Midbrain (tissue), 1 donor: ENCODE data around the gene PSMB9.
A peak's percentile ranks its signal among the peaks of the same experiment; 100 is the strongest.
"Not testable (repeated sequence)": the region's sequence is repeated elsewhere in the genome, so short reads cannot be mapped to it uniquely, and the experiment has no call there.

Experiments used
- DNase-seq: peaks from one replicate; lab custom pipeline; 2025; lab: John Stamatoyannopoulos, UW

PSMB9 gene

DNA sequence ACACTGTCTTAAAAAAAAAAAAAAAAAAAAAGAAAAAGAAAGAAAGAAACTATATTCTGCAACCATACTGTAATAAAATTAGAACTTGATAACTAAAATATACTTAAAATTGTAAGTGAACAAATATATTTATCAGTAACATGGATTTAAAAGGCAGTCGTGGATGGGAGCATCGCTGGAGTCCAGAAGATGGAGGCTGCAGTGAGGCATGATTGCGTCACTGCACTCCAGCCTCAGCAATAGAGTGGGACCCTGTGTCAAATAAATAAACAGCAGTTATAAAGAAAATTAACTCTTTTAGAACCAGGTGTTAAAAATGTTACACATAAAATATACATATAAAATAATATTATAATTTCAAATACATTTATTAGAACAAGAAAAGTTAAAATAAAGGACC is 8.7 kb downstream of the PSMB9 start:
- no peak for DNase-seq

DNA sequence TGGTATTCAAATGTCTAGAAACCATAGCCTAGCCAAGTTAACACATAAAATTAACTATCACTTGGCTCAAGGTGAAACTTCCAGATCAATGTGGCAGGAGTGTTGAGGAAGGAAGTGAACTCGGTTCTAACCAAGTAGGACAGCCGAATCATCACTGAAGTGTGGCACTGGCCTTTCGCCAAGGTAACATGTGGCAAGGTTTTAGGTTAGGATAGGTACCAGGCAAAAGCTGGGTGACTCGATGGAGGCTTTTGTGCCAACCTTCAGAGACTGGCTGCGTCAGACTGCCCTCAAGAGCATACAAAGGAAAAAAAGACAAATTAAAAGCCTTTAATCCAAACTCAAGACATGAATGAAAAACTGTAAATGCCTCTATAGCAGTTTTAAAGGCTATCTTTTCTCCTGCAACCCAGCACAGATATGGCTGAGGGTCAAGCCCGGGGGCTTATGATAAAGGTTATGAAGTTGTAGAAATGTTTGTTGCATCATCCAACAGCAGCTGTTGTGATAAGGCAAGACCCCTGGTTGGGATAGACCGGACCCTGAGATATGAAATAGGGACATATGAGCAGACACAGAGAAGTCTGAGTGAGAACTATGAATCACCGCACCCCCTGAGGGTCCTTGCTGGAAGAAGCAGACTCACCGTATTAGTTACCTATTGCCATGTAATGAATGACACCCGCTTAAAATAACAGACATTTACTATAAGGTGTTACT is 11.9 kb downstream of the PSMB9 start:
- DNase-seq = no peak

DNA sequence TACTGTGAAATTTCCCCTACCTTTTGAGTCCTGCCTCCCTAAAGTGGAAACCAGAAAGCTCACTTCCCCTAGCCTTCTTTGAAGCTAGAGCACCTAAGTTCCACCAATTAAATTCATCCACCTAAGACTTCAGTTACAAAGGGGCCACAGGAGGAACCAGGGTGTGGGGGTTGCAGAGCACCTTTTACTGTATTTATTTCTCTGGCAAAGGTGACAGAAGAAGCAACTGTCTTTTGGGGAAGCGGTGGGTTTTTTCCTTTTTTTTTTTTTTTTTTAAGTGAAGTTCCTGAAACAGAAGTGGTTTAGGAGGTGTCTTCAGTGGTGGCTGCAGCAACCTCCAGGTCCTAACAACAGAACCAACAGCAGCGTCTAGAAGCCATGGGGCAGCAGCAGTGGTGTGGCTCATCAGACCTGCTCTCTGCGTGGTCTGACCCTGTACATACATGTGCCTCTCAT is 13.1 kb downstream of the PSMB9 start:
- DNase-seq = no peak

DNA sequence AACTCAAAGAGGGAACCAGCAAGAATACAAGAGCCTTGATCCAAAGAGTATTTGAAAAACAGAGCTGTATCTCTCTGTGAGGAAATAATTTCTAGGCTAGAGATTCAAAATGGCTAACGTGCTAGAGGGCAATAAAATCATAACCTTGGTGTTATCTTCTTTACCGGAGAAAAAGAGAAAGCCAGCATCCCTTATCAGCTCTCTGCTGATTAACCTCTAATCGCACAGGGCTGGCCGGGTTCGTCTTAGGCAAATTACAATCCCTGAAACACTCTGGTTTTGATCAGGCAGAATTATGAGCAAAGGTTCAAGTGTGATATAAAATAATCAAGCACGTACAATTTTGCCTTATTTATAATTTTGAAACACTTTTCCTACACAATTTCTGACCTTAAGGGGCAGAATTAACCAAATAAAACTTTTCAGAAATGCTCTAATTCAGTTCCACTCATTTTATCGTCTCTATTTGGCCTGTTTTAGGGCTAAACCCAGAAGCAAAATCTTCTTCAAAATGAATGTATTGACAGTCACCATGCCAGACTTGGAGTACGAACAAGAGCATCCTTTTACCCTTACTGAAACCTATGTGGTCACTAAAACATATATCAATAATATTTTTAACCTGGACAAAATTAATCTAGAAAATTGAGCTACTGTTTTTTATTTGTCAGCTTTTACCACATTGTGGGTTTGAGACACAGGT is 13.7 kb downstream of the PSMB9 start:
- no peak for DNase-seq

DNA sequence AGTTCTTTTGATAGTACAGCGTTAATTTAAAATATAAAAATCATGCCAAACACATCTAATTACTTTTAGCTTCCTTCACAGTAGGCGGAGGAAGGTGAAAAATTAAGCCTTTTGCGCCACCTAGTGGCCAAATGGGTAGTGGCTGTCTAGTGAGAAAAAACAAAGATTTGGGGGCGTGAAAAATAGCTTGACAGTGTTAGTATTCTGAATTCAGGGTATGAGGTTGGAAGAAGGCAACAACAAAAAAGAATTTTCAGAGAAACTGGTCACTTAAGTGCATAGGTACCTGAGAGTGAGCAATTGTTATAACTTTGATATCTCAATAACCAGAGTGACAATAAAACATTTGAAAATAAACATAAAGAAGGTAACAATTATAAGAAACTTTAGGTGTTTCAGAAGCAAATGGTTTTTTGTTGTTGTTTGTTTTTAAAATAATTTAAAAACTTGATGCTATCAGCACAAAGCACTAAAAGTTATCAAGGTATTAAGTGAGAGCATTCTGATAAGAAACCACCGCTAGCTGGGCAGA is 14.3 kb downstream of the PSMB9 start:
- peak; percentile 83 for DNase-seq

DNA sequence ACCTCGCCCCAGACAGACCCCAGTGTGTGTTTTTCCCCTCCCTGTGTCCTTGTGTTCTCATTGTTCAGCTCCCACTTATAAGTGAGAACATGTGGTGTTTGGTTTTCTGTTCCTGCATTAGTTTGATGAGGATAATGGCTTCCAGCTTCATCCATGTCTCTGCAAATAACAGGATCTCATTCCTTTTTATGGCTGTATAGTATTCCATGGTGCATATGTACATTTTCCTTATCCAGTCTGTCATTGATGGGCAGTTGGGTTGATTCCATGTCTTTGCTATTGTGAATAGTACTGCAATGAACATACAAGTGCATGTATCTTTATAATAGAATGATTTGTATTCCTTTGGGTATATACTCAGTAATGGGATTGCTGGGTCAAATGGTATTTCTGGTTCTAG is 20.0 kb downstream of the PSMB9 start:
- DNase-seq = not testable (repeated sequence)

DNA sequence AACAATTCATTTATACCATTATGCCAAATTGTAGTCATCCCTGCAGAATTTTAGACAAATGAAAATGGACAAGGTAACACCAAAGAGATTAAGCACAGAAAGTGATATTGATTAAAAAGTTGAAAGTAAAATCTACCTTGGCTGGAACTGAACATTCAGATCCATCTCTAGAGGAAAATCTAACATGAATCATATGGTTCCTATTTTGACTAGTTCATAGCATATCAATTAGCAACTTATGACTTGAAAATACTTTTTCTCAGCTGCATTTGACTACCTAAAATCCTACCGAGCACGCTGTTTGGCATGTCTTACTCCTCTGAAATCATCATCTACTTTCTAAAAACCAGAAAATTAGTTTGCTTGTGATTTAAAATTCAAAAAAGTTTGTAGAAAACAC is 22.6 kb downstream of the PSMB9 start:
- DNase-seq = no peak

DNA sequence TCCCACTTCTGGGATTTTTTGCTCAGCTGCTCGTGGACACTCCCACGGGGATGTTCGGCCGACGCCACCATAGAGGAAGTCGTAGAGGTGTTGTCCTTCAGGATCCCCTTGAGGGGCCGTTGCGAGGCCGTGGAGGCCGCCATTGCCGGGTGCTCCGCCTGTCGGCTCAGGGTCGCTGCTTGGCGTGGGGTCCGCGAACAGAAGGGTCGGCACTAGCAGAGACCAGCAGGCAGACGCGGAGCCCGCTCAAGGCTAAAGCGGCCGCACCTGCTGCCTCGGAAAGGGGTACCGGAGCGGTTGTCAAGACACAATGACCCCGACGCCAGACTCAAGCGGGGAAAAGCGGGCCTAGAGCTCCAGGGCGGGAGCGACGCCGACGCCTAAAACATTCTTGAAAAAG is 25.7 kb downstream of the PSMB9 start:
- no peak for DNase-seq

DNA sequence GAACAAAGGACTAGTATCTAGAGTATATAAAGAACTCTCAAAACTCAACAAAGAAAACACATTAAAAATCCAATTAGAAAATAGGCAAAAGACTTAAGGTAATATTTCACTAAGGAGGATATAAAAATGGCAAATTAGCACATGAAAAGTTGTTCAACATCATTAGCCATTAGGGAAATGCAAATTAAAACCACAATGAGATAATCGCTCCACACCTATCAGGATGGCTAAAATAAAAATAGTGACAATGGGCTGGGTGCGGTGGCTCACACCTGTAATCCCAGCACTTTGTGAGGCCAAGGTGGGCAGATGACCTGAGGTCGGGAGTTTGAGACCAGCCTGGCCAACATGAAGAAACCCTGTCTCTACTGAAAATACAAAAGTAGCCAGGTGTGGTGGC is 27.0 kb downstream of the PSMB9 start:
- not testable (repeated sequence) for DNase-seq

DNA sequence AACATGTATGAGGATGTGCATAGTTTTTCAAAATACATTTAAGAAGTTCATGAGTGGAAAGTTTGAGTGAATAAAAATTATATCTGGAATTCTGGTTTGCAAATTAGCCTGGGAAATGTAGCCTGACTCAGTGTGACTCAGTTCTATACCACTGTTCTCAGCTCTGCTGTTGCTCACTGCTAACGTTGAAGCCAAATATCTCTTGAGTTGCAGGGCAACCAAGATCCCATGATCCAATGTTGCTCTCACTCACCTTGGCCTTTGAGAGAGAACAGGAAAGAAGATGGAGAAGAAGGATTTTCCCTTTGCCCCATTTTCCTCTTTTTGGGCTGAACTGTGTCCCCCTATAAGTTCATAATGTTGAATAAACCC is 28.9 kb downstream of the PSMB9 start:
- no peak for DNase-seq

DNA sequence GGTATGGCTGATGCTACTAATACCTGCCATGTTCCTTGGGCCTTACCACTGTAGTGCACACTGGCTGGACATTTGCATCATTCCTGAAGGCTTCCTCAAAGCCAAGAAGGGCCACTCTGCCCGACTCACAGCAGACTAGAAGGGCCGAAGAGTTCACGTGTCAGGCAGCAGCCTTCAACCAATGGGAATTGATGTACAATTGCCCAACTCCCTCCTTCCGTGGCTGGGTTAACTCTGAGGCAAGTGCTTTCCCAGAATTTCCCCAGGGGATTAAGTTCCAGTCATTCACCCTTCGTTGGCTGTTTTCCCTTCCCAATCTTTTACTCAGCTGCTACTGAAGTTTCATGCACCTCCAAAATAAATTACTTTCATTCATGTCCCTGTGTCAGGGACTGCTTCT is 29.8 kb downstream of the PSMB9 start:
- no peak for DNase-seq

DNA sequence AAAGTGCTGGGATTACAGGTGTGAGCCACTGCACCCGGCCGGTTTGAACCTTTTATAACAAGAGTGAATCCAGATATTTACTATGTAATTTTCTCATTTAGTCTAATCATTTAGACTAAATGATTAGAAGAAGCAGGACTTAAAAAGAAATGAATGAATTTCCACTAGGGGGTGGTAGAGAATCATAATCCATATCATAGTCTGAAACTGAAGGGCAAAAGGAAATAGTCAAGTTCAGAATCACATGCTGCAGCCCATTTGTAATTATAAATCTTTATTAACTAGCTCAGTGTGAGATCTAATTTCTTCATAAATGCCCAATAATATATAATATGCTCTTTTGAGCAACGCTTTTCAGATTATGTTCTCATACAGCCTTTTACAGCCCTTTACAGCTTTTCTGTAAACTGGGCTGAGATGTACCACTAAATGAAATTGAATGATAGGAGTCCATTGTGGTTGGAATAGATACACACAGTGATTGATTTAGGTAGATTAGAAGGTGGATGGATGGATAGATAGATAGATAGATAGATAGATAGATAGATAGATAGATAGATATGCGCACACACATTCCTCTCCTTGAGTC is 31.8 kb downstream of the PSMB9 start:
- peak; percentile 81 for DNase-seq

DNA sequence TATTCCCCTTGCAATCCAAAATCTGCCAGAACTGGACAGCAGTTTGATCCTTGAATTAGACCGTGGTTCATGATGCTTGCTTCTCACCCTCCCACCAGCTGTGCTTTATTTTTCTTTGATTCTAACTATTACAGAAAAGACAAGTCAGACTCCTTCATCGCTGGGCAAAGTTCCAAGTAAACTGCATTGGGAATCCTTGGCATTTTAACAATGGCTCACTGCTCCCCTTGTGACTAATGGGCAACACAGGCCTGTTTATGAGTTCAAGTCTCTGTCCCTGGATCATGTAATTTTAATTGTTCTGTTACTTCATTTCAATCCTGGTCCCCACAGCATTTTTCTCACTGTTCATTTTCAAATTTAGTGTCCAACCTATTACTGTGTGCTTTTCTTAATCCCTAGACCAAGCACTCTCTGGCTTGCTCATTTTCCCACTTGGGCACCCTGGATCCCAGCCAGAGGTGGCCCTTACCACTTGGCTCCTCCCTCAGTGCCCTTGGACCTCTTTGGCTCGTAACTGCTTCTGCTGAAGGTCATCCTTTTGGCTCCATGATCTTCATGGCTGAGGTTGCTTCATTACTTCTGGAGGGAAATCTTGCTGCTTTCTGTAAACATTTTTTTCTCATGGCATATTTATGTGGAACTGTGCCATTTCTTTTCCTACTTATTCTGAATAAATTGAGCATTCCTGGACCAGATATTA is 32.8 kb downstream of the PSMB9 start:
- DNase-seq = no peak

DNA sequence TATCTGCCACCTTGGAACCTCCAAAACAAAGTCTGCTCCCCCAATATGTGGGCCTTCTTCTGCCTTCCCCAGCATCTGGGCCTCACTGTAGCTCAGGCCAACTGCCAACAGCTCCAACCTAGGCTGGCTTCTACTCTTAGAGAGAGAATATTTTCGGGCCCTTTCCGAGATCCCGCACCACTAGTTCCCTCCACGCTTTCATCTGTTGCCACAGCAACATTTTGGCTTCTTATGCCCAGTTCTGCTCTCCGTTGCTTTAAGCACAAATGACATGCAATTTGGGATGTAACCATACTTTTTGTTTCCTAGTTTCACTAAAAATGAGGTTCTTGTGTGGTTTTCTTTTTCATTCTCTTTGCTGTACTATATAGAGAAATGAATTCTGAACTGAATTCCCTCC is 33.6 kb downstream of the PSMB9 start:
- DNase-seq = no peak

DNA sequence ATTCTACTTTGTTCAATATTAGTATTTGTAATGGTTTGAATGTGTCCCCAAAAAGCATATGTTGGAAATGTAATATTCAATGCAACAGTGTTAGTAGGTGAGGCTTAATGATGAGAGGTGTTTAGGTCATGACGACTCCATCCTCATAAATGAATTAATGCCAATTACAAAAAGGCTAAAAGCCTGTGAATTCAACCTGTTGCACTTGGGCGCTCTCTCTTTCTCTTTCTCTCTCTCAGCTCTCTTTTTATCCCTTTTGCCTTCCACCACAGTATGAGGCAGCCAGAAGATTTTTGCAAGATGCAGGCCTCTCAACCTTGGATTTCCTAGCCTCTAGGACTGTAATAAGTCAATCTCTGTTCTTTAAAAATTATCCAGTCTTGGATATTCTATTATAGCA is 34.6 kb downstream of the PSMB9 start:
- no peak for DNase-seq

DNA sequence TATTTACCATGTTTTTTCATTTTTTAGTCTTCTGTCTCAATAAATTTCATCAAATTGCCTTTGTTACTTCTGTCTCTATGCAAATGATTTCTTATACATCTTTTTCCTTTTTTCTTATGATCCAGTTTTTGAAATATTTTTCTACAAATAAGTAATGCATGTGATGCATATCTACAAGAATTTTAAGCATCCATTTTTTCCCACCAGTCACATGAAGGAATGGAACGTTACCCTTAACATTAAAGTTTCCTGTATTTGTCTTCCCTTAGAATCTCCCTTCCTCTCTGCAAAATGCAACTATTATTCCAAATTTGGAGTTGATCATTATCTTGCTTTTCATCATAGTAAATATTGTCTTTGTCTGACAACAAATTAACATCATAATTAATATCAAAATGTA is 35.5 kb downstream of the PSMB9 start:
- no peak for DNase-seq

DNA sequence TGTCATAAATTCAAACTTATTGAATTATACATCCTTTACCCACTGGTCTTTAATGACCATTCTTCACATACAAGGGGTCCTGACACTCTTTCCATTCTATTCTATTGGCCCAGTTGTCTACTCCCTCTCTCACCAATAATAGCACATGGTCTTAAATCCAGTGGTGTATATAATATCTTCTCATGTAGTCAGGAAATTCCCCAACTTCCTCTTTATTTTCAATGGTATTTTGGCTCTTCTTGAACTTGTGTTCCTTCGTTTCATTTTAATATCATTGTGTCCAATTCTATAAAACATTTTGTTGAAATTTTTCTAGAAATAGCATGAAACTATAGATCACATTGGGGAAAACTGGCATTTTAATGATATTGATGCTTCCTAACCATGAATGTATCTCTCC is 36.8 kb downstream of the PSMB9 start:
- no peak for DNase-seq

DNA sequence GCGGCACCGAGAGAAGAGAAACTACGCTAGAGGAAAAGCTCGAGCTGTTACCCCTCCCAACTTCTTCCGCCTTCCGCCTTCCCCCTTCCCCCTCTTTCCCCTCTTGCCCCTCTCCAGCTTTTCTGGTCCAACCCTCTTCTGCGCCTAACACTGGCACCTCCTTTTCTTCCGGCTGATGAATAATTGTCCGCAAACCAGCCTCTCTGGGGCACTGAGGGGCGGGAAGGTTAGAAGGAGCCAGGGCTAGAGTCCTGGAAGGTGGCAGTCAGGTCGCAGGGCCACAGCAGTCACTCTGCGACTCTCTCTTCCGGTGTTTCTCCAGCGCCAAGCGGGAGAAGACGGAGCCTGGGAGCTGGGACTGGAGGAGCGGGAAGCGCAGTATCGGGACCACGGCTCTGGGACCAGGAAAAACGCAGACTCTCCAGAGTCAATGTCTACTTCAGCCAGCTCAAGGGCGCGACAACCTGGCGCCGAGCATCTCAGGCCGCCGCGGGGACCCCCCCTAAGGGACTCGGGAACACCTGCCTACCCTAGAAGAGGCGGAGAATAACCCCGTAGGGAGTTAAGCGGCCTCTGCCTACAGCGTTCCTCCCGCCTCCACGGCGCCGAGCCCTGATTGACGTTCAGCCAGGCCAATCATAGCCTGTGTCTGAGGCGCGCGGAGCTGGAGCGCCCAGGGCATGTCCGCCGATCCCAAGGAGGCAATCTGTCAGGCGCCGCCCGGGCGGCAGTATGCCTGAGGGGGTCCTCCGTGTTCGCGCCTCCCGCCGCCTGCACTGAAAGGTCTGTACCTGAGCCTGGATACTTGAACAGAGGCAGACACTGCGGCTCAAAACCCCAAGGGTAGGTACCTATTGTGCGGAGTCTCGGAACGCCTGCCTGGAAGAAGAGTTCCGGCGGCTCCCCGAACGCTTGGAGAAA is 40.4 kb downstream of the PSMB9 start:
- peak; percentile 95 for DNase-seq

DNA sequence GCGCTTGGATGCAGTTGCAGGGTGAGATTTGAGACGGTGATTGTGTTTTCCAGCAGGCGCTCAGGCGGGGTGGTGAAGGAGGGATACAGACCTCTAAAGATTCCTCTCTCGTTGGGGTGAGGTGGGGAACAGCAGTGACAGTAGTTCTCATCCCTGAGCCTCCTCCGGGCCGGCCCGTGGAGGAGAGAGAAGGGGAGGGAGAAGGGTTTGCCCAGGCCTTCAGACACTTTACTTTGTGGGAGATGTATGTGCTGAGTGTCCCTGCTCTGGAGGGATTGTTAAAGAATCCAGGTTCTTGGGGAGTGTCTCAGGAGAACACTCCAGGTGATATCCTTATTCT is 41.0 kb downstream of the PSMB9 start:
- DNase-seq = no peak

DNA sequence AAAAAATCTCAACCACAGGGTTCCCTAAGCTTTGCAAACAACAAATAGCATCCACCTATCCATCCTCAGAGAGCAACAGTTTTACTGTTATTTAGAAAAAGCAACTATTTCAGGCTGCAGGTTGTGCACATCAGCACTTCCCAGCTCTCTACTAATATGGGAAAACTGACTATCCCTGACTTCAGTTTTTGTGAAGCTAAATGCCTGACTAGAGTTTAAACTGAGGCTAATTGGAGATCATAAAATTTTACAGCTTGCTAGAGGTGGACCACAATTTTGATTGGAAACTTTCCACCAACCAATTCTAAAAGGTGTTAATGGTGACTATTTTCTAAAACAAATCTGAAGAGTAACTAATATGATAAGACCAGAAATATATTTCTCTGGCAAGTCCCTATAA is 50.0 kb downstream of the PSMB9 start:
- no peak for DNase-seq

DNA sequence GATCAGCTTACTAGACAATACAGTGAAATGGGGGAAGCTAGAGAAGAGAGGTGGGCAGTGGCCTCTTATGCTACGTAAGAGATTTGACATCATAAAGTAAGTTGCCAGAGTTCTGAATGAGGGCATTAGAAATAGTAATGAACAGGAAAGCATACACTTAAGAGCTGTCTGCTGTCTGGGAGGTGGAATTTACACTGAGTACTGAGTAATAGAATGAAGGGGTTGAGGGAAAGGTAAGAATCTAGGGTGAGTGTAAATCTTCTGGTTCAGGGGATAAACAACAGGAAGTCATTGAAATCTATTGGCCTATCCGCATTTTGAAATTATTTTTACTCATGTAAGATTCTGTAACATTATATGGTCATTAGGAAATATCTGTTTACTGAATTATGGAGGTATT is 51.1 kb downstream of the PSMB9 start:
- DNase-seq = no peak

DNA sequence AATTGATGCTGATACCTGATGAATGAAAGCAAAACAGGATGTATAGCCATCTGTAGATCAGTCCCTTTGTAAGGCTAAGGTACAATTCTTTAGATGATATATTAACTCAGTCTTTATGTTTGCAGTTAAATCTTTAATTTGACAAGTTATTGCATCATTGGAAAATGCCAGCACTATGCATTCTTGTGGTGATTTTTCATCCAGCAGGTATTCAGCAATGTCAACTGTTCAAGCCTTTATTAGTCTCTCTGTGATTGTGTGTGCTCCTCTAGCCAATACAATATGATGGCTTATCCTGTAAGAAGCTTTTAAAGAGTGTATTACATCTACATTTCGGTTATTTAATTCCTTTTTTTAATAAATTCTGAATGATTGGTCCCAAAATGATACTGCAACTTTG is 52.5 kb downstream of the PSMB9 start:
- DNase-seq = no peak
